SK-N-MC (cell line): ENCODE measurements around the gene FIGLA.

Experiments used
- EZH2 ChIP-seq: fragments of 200-600 bp; sonication (generic); IDR thresholded peaks from one replicate; pipeline ENCODE4 v1.6.1; 2017; ENCODE audit warnings: antibody characterized with exemption
- POLR2AphosphoS5 ChIP-seq: IDR thresholded peaks from 2 replicates; pipeline ENCODE4 v1.6.1; 2012; ENCODE audit warnings: mild to moderate bottlenecking, low read depth, low read length, borderline replicate concordance

GRCh38 chr2:70829916-70830315 is 39.5 kb upstream of the FIGLA start:
- TF ChIP-seq EZH2 (no peak), POLR2AphosphoS5 (no peak)
